Body of pancreas (tissue), 4 donors: ENCODE data around the gene LMBR1.
A peak's percentile ranks its signal among the peaks of the same experiment; 100 is the strongest.

ENCODE experiments used
- POLR2A ChIP-seq, 3 donors: fragments of 450-650 bp; IDR thresholded peaks; one replicate each; pipeline ENCODE4 v1.6.1; 2016; ENCODE audit warnings: antibody characterized with exemption in 3 of 3, mild to moderate bottlenecking in 2 of 3
- TF ChIP-seq, protein P1 (sequence below), 7 experiments: fragments of 450-650 bp in 4 of 7; fragments of 200-600 bp in 3 of 7; sonication (generic) in 3 of 7; IDR thresholded peaks; one replicate each; pipeline ENCODE4 v1.5.1; 2016 to 2019; ENCODE audit warnings: antibody characterized with exemption in 7 of 7

DNA sequence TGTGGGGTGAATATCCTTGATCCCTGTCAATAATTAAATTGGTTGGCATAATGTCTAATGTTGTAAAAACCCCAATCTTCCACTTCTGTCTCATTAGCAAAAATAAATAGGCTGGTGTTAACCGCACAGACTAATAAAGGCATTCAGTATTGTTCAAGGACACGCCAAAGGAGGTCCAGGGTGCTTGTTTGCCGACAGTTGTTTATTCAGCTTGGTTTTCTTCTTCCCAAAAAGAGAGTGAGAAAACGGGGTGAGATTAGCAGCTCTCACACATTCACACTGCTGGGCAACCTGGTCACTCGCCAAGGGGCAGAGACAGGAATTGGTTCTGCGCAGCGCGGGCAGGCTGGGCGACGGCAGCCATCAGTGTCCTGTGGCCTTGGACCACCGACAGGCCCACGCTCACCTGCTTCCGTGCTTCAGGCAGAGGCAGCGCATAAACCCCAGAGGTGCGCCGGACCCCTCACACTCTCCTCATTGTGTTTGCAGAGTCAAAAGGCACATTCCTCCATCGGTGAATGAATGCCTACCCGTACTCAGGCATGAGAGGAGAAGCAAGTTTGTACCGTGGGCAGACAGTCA is 26.2 kb upstream of the LMBR1 start:
- TF ChIP-seq, protein P1, sequence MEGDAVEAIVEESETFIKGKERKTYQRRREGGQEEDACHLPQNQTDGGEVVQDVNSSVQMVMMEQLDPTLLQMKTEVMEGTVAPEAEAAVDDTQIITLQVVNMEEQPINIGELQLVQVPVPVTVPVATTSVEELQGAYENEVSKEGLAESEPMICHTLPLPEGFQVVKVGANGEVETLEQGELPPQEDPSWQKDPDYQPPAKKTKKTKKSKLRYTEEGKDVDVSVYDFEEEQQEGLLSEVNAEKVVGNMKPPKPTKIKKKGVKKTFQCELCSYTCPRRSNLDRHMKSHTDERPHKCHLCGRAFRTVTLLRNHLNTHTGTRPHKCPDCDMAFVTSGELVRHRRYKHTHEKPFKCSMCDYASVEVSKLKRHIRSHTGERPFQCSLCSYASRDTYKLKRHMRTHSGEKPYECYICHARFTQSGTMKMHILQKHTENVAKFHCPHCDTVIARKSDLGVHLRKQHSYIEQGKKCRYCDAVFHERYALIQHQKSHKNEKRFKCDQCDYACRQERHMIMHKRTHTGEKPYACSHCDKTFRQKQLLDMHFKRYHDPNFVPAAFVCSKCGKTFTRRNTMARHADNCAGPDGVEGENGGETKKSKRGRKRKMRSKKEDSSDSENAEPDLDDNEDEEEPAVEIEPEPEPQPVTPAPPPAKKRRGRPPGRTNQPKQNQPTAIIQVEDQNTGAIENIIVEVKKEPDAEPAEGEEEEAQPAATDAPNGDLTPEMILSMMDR (IDR thresholded peaks at IDR 0.05), result peak in 1 of 7 experiments; percentile 4
- peak in 1 of 3 donors; percentile 24 for TF ChIP-seq POLR2A (IDR thresholded peaks at IDR 0.05)
